ENCODE data around the gene PCBP3. TPM values are rescaled to one million over a fixed set of nuclear protein-coding genes. Genes with fewer than 3 reads are reported as not detected.
A peak's percentile ranks its signal among the peaks of the same experiment; 100 is the strongest.

The PCBP3 gene
- total RNA-seq, 6 experiments from 2014 or later, result not detected

DNA sequence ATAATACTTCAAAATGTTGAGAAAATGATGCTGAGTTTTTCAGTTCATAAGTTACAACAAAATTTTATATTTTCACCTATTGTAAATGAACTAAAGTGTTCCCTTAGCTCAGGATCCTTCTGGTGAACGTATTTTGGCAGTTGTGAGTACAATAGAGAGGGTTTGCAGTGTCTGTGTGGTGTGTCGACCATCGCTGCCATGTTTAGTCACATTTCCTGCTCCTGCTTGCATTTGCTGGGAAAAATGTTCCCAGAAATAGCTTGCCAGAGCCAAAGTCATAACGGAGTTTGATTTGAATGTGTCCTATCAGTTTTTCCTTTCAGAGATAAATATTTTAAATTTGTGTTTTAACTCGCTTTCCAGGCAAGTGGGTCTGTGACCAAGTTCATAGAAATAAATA, 220.9 kb downstream of the PCBP3 start:
- Mint-ChIP-seq H3K9me3 (no peaks in the 10 kb centered on the region), H3K27ac (peak overlapping the region; percentile 90), H3K27me3 (ENCODE audit: insufficient read depth) (no peaks in the 10 kb centered on the region), H3K4me1 (ENCODE audit: low read depth) (peaks cover 51% of the 10 kb centered on the region), H3K4me3 (peak overlapping the region; percentile 84; the same call in 1 of the 2 replicates), H3K36me3 (ENCODE audit: low read depth) (peaks cover 9% of the 10 kb centered on the region; the same call in 1 of the 2 replicates)
- DNase-seq, result peak; percentile 8
- no peak for TF ChIP-seq CTCF (IDR thresholded peaks at IDR 0.05)

GRCh38 chr21:45865106-45865835, 221.7 kb downstream of the PCBP3 start:
- Mint-ChIP-seq H3K27ac (peak overlapping the region; percentile 90), H3K36me3 (ENCODE audit: low read depth) (peaks cover 9% of the 10 kb centered on the region; the same call in 1 of the 2 replicates), H3K27me3 (ENCODE audit: insufficient read depth) (no peaks in the 10 kb centered on the region), H3K9me3 (no peaks in the 10 kb centered on the region), H3K4me1 (ENCODE audit: low read depth) (peaks cover 60% of the 10 kb centered on the region), H3K4me3 (peak overlapping the region; percentile 84; the same call in 1 of the 2 replicates)
- no peak for TF ChIP-seq CTCF (IDR thresholded peaks at IDR 0.05)
- peak; percentile 91 for DNase-seq

GRCh38 chr21:45866551-45866950, 223.0 kb downstream of the PCBP3 start:
- DNase-seq, result no peak
- no peaks in the 10 kb centered on the region for H3K9me3 Mint-ChIP-seq
- TF ChIP-seq CTCF (IDR thresholded peaks at IDR 0.05), result no peak
- H3K27ac Mint-ChIP-seq, result peak overlapping the region; percentile 90; the same call in 1 of the 2 replicates
- H3K36me3 Mint-ChIP-seq (ENCODE audit: low read depth), result peaks cover 9% of the 10 kb centered on the region; the same call in 1 of the 2 replicates
- no peaks in the 10 kb centered on the region for H3K27me3 Mint-ChIP-seq (ENCODE audit: insufficient read depth)
- H3K4me3 Mint-ChIP-seq, result peak overlapping the region; percentile 84; the same call in 1 of the 2 replicates
- peaks cover 67% of the 10 kb centered on the region for H3K4me1 Mint-ChIP-seq (ENCODE audit: low read depth)

DNA sequence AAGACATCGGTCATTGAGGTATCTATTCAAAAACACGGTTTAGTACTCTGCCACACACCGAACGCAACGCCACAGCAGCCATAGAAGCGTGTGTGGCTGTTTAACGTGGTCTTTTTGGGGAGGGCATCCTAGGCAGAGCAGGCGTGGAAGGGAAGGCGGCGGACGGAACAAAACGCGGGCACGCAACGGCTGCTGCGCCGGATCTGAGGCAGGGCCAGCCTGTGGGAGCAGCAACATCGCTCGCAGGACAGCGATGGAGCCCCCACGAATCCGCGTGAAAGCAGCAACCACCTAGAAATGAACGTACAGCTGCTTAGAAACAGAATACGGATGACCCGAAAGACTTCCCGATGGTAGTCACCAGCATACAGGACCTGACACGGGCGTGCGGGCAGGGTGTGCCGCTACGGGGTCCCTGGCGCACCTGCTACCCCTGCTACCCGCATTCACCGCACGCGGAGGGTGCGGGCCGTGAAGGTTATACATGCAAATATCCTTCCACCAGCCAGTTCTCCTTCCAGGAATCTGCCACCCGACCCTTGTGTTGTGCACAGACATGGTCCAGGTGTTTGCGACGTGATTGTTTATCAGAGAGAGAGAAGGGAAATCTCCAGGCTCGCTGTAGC, 223.6 kb downstream of the PCBP3 start:
- no peaks in the 10 kb centered on the region for H3K9me3 Mint-ChIP-seq
- peaks cover 9% of the 10 kb centered on the region; the same call in 1 of the 2 replicates for H3K36me3 Mint-ChIP-seq (ENCODE audit: low read depth)
- no peak for DNase-seq
- peaks cover 67% of the 10 kb centered on the region for H3K4me1 Mint-ChIP-seq (ENCODE audit: low read depth)
- no peaks in the 10 kb centered on the region for H3K27me3 Mint-ChIP-seq (ENCODE audit: insufficient read depth)
- H3K4me3 Mint-ChIP-seq, result no peak overlapping the region
- peak overlapping the region; percentile 90; the same call in 1 of the 2 replicates for H3K27ac Mint-ChIP-seq
- TF ChIP-seq CTCF (IDR thresholded peaks at IDR 0.05), result no peak

DNA sequence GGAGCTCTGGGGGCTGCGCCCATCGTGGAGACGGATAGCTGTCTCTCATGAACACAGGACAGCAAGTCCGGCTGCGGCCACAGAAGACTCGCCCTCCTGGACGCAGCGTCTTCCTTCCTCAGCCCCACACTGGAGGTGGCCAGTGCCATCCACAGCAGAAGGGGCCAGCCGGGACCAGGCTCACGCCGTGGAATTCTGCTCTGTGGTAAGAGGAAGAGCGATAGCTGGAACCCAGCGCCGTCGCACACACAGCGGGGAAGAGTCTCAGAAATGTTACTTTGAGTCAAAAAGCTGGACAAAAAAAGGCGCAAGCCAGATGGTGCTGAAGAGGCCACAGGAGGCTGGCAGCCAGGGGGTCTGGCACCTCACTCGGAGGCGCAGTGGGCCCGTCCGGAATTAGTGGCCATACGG, 224.2 kb downstream of the PCBP3 start:
- H3K4me1 Mint-ChIP-seq (ENCODE audit: low read depth), result peaks cover 63% of the 10 kb centered on the region
- no peak overlapping the region for H3K4me3 Mint-ChIP-seq
- no peak overlapping the region for H3K27ac Mint-ChIP-seq
- H3K36me3 Mint-ChIP-seq (ENCODE audit: low read depth), result peaks cover 9% of the 10 kb centered on the region; the same call in 1 of the 2 replicates
- TF ChIP-seq CTCF (IDR thresholded peaks at IDR 0.05), result no peak
- H3K9me3 Mint-ChIP-seq, result no peaks in the 10 kb centered on the region
- H3K27me3 Mint-ChIP-seq (ENCODE audit: insufficient read depth), result no peaks in the 10 kb centered on the region
- no peak for DNase-seq

All from HFFc6 (cell line).